Skeletal muscle tissue (tissue), 4 donors: Measurements from ENCODE around the gene RERE. TPM values are rescaled to one million over a fixed set of nuclear protein-coding genes. Genes with fewer than 3 reads are reported as not detected.

Source experiments
- H3K27ac ChIP-seq: one replicate; pipeline ENCODE4 v1.7.0; 2013; ENCODE audit warnings: mild to moderate bottlenecking, low read depth, low read length, inconsistent platforms
- H3K27me3 ChIP-seq, 3 donors: one replicate each; pipeline ENCODE4 v1.7.0; 2013; ENCODE audit warnings: low read length in 3 of 3; ENCODE audit not compliant: control insufficient read depth in 3 of 3, insufficient read depth in 3 of 3
- H3K36me3 ChIP-seq, 3 donors: one replicate each; pipeline ENCODE4 v1.7.0; 2013; ENCODE audit warnings: low read length in 3 of 3; ENCODE audit not compliant: control insufficient read depth in 3 of 3, insufficient read depth in 3 of 3
- H3K4me1 ChIP-seq, 3 donors: one replicate each; pipeline ENCODE4 v1.7.0; 2013; ENCODE audit warnings: low read length in 3 of 3, mild to moderate bottlenecking in 3 of 3; ENCODE audit not compliant: control insufficient read depth in 3 of 3, insufficient read depth in 3 of 3
- H3K4me3 ChIP-seq, 3 donors: one replicate each; pipeline ENCODE4 v1.7.0; 2013; ENCODE audit warnings: low read length in 3 of 3
- H3K9ac ChIP-seq, 3 donors: one replicate each; pipeline ENCODE4 v1.7.0; 2013; ENCODE audit warnings: low read length in 3 of 3, mild to moderate bottlenecking in 3 of 3, moderate library complexity in 2 of 3, low read depth in 1 of 3
- H3K9me3 ChIP-seq, 3 donors: one replicate each; pipeline ENCODE4 v1.7.0; 2013; ENCODE audit warnings: low read length in 3 of 3; ENCODE audit not compliant: control insufficient read depth in 3 of 3
- total RNA-seq: library from RNA; depleted of rRNA; stranded (reverse); fragments of >200 nt; gene quantifications from one replicate; pipeline ENCODE4 v1.2.3, GENCODE V29; 2014
- donor health status: Osteomylitis.

RERE gene
- total RNA-seq, 1 donor from 2014 or later: 212 TPM

DNA sequence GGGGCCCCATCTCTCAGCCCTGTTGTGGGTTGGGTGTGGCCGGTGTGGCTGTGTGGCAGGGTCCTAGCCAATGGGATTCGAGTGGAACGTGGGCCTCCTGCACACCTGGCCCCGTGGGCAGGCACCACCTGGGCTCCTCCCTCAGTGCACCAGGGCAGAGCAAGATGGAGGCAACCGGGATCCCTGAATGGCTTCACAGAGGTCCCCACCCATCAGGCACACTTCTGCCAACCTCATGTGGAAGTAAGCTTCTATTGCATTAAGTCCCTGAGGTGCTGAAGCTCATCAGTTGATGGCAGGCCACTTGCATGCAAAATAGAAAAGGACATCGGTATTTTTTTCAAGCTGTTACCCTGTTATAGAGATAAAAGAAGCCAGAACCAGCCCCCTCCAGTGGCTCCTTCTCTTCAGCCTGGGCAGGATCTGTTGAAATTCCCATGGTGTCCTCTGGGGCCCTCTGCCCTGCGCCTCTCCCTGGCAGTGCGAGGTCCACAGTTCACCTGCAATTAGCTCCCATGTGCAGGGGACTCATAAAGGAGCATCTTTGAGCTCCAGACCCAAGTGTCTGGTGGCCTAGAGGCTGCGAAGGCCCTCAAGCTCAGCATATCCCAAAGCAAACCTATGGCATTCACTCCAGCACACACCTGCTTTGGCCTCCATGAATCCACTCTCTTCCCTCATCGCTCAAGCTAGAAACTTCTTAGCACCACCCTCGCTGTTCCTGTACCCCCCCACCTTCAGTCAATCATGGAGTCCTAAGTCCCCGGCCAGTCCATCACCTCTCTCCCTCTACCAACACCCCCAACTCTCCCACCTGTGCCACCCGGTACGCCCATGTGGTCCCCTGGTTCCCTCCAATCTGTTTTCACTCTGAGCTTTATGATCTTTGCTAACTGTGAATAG is 501.6 kb downstream of the RERE start:
- Histone ChIP-seq H3K9me3 (no peaks in the 10 kb centered on the region), H3K36me3 (no peaks in the 10 kb centered on the region), H3K27ac (no peak overlapping the region), H3K9ac (no peak overlapping the region), H3K4me1 (peaks cover 17 to 25% (median 20%) of the 10 kb centered on the region in 3 donors), H3K4me3 (no peak overlapping the region), H3K27me3 (peaks cover 0 to 6% (median 0%) of the 10 kb centered on the region in 3 donors)

DNA sequence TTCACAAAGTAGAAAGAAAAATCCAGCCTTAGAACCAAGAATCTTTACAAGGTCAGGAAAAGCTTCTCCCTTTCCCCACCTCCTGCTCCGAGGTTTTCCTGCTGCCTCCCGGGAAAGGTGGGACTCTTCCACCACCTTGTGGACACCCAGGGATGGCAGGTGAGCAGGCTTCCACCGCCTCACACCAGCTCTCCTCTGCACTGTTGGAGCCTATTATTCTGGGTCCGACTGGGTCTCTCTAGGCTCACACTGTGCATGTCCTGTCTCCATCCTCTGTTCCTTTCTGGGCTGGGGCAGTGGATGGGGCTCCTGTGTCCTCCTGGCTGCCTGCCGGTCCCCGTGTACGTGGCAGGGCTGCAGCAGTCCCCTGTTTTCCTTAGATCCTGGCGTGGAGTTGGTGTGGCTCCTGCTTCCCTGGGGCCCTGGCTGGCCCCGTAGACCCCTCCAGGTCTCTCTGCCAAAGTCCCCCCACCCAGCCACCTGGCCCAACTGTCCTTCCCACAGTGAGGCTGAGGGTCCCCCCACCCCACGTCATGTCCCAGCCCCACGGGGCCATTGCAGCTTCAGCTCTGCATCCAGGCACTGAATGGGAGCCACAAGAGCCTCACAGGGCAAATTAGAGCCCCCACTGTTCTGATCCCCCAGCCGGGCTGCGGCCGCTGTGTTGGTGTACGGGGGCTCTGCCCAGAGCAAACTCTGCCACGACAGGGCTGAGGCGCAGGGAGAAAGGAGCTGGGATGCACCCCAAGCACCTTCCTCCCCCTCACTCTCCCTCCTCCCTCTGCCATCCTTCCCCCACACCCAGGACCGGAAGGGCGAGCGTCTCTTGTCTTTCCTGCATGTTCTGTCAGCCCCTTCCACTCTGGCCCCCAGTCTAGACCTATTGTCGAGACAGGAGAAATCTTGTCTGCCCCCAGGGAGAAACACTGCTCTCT is 502.8 kb downstream of the RERE start:
- Histone ChIP-seq H3K27me3 (peaks cover 0 to 6% (median 0%) of the 10 kb centered on the region in 3 donors), H3K27ac (no peak overlapping the region), H3K4me3 (no peak overlapping the region), H3K4me1 (peaks cover 17 to 25% (median 20%) of the 10 kb centered on the region in 3 donors), H3K9me3 (no peaks in the 10 kb centered on the region), H3K9ac (peak overlapping the region in 2 of 3 donors; percentile 13 to 16), H3K36me3 (no peaks in the 10 kb centered on the region)

DNA sequence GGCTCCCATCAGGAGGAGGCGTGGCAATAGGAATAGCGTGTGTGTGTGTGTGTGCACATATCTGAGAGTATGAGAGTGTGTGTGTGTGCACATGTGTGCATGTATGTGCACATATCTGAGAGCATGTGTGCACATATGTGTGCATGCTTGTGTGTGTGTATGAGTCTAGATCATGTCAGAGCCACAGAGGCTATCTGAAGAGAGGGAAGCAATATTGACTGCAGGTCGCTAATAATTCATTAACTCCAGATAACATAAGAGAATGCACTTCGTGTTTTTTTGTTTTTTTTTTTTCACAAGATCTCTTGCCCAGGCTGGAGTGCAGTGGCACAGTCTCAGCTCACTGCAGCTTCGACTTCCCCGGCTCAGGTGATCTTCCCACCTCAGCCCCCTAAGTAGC is 504.2 kb downstream of the RERE start:
- peaks cover 12 to 20% (median 15%) of the 10 kb centered on the region in 3 donors for H3K4me1 ChIP-seq
- H3K27ac ChIP-seq: no peak overlapping the region
- H3K9ac ChIP-seq: no peak overlapping the region
- no peak overlapping the region for H3K4me3 ChIP-seq
- no peaks in the 10 kb centered on the region for H3K36me3 ChIP-seq
- peaks cover 0 to 2% (median 0%) of the 10 kb centered on the region in 3 donors for H3K27me3 ChIP-seq
- H3K9me3 ChIP-seq: no peaks in the 10 kb centered on the region

DNA sequence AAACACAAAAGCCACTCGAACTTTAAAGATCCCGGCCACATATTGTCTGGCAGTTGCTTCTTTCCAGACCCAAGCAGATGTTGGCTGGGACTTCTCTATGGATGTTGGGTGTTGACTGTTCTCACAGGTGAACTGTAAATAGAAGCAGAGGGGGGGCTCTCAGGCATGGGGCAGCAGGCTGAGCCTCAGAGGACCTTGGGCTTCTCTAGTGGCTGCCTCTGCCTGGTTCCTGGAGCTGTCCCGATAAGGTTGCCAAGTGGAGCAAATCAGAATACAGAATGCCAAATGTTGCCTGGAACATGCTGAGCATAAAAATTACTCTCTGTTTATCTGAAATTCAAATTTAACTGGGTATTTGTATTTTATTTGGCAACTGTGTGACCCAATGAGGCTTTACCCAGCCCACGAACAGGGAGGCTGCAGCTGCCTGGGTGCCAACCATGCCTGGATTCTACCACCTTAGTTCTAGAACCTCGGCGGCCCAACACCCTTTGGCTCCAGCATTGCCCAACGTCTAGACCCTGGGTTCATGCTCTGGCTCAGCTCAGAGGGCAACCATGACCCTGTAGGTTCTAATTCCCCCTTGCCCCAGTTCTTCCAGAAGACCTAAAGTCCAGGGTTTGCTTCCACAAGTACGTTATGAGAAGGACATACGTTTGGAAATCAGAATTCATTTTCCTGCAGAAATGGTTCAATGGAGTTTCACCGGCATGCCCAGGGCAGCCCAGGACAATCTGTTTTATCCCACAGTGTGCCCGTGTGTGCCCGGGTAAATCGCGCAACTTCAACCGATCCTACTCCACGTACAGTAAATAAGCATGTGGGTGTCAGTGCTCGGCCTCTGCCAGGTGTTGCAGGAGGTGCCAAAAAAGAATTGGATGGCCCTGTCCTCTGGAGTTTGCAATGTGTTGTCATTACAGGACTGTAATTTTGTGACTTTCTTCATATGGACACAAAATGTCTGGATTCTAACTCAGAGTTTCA is 504.9 kb downstream of the RERE start:
- no peaks in the 10 kb centered on the region for H3K9me3 ChIP-seq
- no peaks in the 10 kb centered on the region for H3K27me3 ChIP-seq
- H3K4me3 ChIP-seq: no peak overlapping the region
- no peaks in the 10 kb centered on the region for H3K36me3 ChIP-seq
- H3K9ac ChIP-seq: no peak overlapping the region
- H3K27ac ChIP-seq: no peak overlapping the region
- peaks cover 6 to 14% (median 13%) of the 10 kb centered on the region in 3 donors for H3K4me1 ChIP-seq

DNA sequence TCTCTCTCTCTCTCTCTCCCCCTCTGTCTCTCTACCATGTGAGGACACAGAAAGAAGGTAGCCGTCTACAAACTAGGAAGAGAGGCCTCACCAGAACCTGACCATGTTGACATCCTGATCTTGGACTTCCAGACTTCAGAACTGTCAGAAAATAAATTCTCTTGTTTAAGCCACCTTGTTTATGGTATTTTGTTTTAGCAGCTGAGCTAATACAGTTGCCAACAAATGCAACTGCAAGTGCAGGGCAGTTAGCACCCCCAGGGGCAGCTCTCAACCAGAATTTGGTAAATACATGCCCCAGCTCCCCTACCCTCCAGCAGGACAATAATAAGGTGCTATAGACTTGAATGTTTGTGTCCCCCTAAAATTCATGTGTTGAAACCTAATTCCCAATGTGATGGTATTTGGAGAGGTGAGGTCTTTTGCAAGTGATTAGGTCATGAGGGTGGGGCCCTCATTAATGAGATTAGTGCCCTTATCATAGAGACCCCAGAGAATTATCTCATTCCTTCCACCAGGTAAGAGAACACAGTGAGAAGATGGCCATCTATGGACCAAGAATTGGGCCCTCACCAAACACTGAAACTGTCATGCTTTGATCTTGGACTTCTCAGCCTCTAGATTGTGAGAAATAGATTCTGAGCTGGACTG is 506.2 kb downstream of the RERE start:
- Histone ChIP-seq H3K36me3 (no peaks in the 10 kb centered on the region), H3K27ac (no peak overlapping the region), H3K9me3 (no peaks in the 10 kb centered on the region), H3K4me1 (peaks cover 5 to 14% (median 13%) of the 10 kb centered on the region in 3 donors), H3K9ac (no peak overlapping the region), H3K4me3 (no peak overlapping the region), H3K27me3 (no peaks in the 10 kb centered on the region)

DNA sequence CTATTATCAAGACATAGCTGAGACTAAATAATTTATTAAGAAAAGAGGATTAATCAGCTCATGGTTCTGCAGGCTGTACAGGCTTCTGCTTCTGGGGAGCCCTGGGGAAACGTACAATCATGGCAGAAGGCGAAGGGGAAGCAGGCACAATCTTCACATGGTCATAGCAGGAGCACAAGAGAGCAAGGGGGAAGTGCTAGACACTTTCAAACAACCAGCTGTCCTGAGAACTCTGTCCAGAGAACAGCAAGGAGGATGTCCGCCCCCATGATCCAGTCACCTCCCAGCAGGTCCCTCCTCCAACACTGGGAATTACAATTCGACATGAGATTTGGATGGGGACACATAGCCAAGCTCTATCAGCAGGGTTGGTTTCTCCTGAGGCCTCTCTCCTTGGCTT is 509.8 kb downstream of the RERE start:
- Histone ChIP-seq H3K36me3 (no peaks in the 10 kb centered on the region), H3K9ac (no peak overlapping the region), H3K27ac (no peak overlapping the region), H3K9me3 (no peaks in the 10 kb centered on the region), H3K4me1 (peaks cover under 1 to 10% (median 5%) of the 10 kb centered on the region in 3 donors), H3K4me3 (no peak overlapping the region), H3K27me3 (no peaks in the 10 kb centered on the region)

DNA sequence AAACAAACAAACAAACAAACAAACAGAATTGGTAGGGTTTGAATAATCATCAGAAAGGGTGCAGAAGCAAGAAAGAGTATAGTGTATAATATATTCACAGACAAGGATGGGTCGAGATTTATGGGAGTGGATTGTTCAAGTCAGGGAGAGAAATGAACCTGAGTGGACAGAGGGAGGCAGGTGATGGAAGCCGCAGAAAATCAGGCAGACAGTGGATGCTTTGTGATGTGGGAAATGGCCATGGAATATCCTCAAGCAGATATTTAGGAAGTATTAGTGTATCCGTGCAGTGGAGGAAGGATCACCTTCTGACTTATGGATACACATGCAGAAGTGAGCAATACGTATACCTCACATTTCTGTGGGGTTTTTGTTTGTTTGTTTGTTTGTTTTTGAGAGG is 513.6 kb downstream of the RERE start:
- Histone ChIP-seq H3K4me1 (peaks cover 0 to 5% (median 5%) of the 10 kb centered on the region in 3 donors), H3K9me3 (no peaks in the 10 kb centered on the region), H3K27me3 (no peaks in the 10 kb centered on the region), H3K9ac (no peak overlapping the region), H3K4me3 (no peak overlapping the region), H3K36me3 (no peaks in the 10 kb centered on the region), H3K27ac (no peak overlapping the region)

DNA sequence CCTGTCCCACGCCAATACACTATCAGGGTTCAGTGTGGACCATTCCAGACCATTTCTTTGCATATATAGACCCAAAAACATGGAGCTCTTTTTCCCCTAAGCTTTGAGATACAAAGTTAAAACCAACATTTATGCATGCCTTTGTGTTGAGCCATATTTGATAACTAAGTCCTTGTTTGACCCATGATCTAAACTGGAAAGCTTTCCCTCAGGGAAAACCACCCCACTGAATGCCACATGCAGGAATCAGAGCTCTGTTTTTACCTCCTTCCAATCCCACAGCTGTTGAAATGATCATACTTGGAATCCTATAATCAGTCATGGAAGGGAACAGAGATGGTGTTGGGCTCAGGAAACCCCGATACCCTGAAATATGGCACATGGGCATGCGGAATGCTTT is 514.3 kb downstream of the RERE start:
- no peaks in the 10 kb centered on the region for H3K27me3 ChIP-seq
- H3K9me3 ChIP-seq: no peaks in the 10 kb centered on the region
- H3K27ac ChIP-seq: no peak overlapping the region
- H3K36me3 ChIP-seq: no peaks in the 10 kb centered on the region
- no peak overlapping the region for H3K9ac ChIP-seq
- H3K4me1 ChIP-seq: peaks cover 0 to 5% (median 5%) of the 10 kb centered on the region in 3 donors
- no peak overlapping the region for H3K4me3 ChIP-seq
